Ectodermal cell (in vitro differentiated cells): ENCODE measurements around the gene FAH.

Source experiments
- H3K27ac ChIP-seq: 2 replicates; pipeline ENCODE4 v1.7.0; 2013; ENCODE audit warnings: mild to moderate bottlenecking, low read depth, low read length; ENCODE audit not compliant: insufficient read depth, poor library complexity, severe bottlenecking
- H3K27me3 ChIP-seq: 2 replicates; pipeline ENCODE4 v1.7.0; 2013; ENCODE audit warnings: mild to moderate bottlenecking, low read length; ENCODE audit not compliant: insufficient read depth, control insufficient read depth, poor library complexity, severe bottlenecking
- H3K36me3 ChIP-seq: one replicate; pipeline ENCODE4 v1.7.0; 2013; ENCODE audit warnings: low read length; ENCODE audit not compliant: control insufficient read depth, insufficient read depth
- H3K4me1 ChIP-seq: one replicate; pipeline ENCODE4 v1.7.0; 2013; ENCODE audit warnings: low read length; ENCODE audit not compliant: control insufficient read depth, insufficient read depth
- H3K4me3 ChIP-seq: 2 replicates; pipeline ENCODE4 v1.7.0; 2013; ENCODE audit warnings: low read depth, low read length, control low read depth; ENCODE audit not compliant: insufficient read depth
- H3K9me3 ChIP-seq: 2 replicates; pipeline ENCODE4 v1.7.0; 2013; ENCODE audit warnings: mild to moderate bottlenecking, low read length, moderate library complexity; ENCODE audit not compliant: control insufficient read depth
- WGBS, 2 experiments: methylation state at CpG; one replicate each; pipeline ENCODE4 v1.1.7; 2013; ENCODE audit warnings: missing lambda C conversion rate in 2 of 2; 5-methylcytosine and 5-hydroxymethylcytosine counted together

FAH gene

DNA sequence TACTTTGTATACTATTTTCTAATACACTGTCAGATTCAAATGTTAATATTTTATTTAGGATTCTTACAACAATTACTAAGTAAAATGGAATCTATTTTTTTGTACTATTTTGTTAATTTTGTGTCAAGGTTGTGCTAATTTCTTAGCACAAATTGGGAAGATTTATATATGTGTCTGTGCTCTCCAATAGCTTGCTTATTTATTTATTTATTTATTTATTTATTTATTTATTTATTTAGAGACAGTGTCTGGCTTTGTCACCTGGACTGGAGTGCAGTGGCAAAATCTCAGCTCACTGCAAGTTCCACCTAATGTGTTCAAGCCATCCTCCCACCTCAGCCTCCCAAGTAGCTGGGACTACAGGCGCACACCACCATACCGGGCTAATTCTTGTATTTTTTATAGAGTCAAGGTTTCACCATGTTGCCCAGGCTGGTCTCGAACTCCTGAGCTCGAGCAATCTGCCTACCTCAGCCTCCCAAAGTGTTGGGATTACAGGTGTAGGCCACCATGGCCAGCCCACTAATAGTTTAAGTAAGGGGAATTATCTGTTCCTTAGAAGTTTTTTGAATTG lies 64.6 kb downstream of the FAH start:
- no peaks in the 10 kb centered on the region for H3K4me1 ChIP-seq
- WGBS, 2 experiments = 89 to 97% methylated on average over 4 of the region's 4 CpGs
- peaks cover 2% of the 10 kb centered on the region for H3K9me3 ChIP-seq
- H3K27me3 ChIP-seq = no peaks in the 10 kb centered on the region
- no peaks in the 10 kb centered on the region for H3K36me3 ChIP-seq
- H3K27ac ChIP-seq = no peak overlapping the region
- no peak overlapping the region for H3K4me3 ChIP-seq

DNA sequence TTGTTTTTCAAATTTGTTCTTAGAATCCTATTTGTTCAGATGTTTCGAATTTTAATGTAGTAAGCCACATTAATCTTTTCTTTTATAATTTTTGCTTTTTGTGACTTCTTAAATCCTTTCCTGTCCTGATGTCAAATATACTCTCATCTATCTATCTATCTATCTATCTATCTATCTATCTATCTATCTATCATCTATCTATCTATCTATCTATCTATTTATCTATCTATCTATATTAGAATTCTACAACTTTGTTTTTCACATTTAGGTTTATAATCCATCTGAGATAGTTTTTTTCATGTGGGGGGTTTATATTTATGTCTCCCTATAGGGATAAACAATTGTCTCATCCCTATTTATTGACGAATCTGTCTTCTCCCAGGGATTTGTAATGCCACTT lies 67.2 kb downstream of the FAH start:
- WGBS, 2 experiments = 78 to 100% methylated on average over 1 of the region's 2 CpGs

DNA sequence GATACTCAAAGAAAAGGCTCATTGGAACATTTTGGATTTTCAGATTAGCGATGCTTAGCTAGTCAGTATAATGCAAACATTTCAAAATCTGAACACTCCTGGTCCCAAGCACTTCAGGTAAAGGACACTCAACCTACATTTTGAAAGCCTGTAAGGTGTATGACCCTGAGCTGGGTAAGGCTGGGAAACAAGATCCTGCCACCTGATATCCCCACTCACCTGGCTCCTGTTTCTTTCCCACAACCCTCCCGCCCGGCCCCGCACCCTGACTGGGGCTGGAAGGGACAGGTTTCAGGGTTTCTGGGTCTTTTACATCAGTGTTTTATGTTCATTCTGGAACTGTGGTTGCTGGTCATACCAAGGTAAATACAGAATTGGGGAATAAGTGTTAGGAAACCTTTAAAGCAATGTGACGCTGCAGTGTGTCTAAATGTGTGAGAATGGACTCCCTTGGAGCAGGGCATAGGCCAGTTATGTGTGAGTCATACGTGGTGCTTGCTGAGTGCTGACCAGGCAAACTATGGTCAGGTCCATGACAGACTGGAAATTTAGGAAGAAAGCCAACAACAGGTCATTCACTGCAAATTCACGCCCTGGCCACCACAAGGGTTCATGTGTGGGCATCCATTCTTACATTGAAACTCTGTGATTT lies 76.3 kb downstream of the FAH start:
- H3K9me3 ChIP-seq = no peaks in the 10 kb centered on the region
- H3K36me3 ChIP-seq = no peaks in the 10 kb centered on the region
- no peak overlapping the region for H3K4me3 ChIP-seq
- H3K27ac ChIP-seq = no peak overlapping the region
- 92 to 94% methylated on average over 7 of the region's 7 CpGs for WGBS, 2 experiments
- H3K27me3 ChIP-seq = no peaks in the 10 kb centered on the region
- peaks cover 3% of the 10 kb centered on the region for H3K4me1 ChIP-seq

More for the DNA sequence above, 67.2 kb downstream of the FAH start:
- no peaks in the 10 kb centered on the region for H3K9me3 ChIP-seq
- no peaks in the 10 kb centered on the region for H3K27me3 ChIP-seq
- H3K27ac ChIP-seq = no peak overlapping the region
- H3K4me1 ChIP-seq = no peaks in the 10 kb centered on the region
- H3K36me3 ChIP-seq = no peaks in the 10 kb centered on the region
- no peak overlapping the region for H3K4me3 ChIP-seq

DNA sequence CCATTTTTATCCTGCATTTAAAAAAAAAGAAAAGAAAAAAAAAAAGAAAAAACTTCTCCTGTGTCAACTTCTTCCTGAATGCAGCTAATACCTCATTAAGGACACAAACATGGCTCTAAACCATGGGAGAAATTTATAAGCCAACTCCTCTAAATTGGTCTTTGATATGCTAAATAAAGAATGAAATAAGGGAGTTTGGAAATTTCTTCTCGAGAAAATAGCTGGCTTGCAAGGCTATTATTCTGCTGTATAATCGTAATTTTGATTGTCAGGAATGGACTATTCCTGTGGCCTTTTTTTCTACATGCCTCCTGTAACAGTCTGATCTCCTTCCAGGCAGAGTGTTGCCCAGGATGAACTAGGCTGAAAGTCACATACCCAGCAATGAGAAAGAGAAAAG lies 78.6 kb downstream of the FAH start:
- WGBS, 2 experiments = 84 to 88% methylated on average over 2 of the region's 2 CpGs
- no peak overlapping the region for H3K27ac ChIP-seq

DNA sequence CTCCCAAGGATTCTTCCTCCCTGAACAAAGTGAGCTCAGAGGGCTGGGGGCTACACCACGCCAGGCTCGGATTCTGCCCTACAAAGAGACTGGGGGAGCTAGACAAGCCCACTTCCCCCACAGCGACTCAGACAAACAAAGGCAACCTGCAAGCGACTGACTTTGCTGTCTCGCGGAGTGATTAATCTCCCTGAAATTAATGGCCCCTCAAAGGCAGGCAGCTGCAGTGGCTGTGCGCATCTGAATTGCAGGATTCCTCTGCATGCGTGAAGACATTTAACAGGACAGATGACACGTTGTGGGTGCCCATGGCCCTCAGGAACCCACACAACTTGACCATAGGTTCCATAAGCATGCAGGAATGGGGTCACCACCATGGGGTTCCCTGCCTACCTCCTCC lies 80.8 kb downstream of the FAH start:
- WGBS, 2 experiments = 59 to 69% methylated on average over 9 of the region's 9 CpGs
- no peak overlapping the region for H3K4me3 ChIP-seq
- H3K9me3 ChIP-seq = no peaks in the 10 kb centered on the region
- H3K27ac ChIP-seq = no peak overlapping the region
- H3K27me3 ChIP-seq = no peaks in the 10 kb centered on the region
- H3K4me1 ChIP-seq = peaks cover 3% of the 10 kb centered on the region
- no peaks in the 10 kb centered on the region for H3K36me3 ChIP-seq

More for the DNA sequence above, 78.6 kb downstream of the FAH start:
- peaks cover 3% of the 10 kb centered on the region for H3K4me1 ChIP-seq
- no peaks in the 10 kb centered on the region for H3K27me3 ChIP-seq
- H3K9me3 ChIP-seq = no peaks in the 10 kb centered on the region
- no peaks in the 10 kb centered on the region for H3K36me3 ChIP-seq
- no peak overlapping the region for H3K4me3 ChIP-seq

DNA sequence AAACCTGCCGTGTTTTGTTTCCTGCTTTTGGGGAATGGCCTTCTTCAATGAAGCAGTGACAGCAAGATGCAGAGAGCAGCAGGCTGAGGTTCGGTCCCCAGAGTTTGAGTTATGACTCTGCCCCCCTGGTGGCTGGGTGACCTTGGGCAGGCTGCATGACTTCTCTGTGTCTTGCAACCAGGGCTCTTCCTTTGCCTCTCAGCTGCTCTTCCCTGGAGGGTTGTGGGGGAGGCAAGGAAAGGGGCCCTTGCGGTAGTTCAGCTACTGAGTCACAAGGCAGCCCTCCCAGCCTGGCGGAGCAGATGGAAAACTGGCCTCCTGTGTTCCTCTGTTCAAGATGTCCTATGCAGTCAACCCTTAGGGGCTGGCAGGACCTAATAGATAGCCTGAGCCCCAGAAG lies 82.1 kb downstream of the FAH start:
- H3K4me3 ChIP-seq = no peak overlapping the region
- H3K27me3 ChIP-seq = no peaks in the 10 kb centered on the region
- no peak overlapping the region for H3K27ac ChIP-seq
- H3K4me1 ChIP-seq = peaks cover 3% of the 10 kb centered on the region
- no peaks in the 10 kb centered on the region for H3K36me3 ChIP-seq
- no peaks in the 10 kb centered on the region for H3K9me3 ChIP-seq
- WGBS, 2 experiments = 86 to 87% methylated on average over 4 of the region's 4 CpGs
